Keratinocyte (primary cell): ENCODE measurements around the gene BCAT1.

Experiments
- EZH2 ChIP-seq: IDR thresholded peaks from one replicate; pipeline ENCODE4 v1.6.1; 2012; ENCODE audit warnings: inconsistent platforms, mild to moderate bottlenecking, low read length, moderate library complexity
- TF ChIP-seq, protein P1 (sequence below), 3 experiments: IDR thresholded peaks in 1 of 3; conservative IDR thresholded peaks in 1 of 3; optimal IDR thresholded peaks in 1 of 3; 2 replicates in 2 of 3; 3 replicates in 1 of 3; pipeline versions ENCODE3 to v1.5.1; 2011; ENCODE audit warnings: low read length in 3 of 3, mild to moderate bottlenecking in 3 of 3, moderate library complexity in 2 of 3, control low read depth in 1 of 3, inconsistent platforms in 1 of 3; ENCODE audit not compliant: insufficient read depth in 2 of 3; ENCODE audit errors: extremely low read depth in 1 of 3

DNA sequence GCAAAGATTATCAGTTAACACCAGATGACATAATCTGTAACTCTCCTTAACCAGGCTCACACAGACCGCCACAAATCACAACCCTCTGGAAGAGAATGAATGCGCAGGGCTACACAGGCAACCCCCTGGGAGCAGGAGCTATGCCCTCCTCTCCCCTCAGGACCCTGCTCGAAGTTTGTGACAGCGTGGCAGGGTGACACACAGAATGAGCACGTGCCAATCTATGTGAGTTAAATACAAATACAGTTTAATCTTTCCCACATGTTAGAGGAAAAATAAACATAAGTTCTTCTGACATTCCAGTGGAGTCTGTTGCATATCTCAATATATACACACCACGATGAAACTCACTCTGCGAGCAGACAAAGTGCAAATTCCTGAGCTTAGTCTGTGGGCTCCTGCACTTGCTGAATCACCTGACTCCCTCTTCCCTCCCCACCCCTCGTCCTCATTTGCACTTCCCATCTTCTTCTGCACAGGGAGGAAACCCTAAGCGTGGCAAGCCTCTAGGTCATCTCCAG, 37.6 kb downstream of the BCAT1 start:
- TF ChIP-seq, protein P1, sequence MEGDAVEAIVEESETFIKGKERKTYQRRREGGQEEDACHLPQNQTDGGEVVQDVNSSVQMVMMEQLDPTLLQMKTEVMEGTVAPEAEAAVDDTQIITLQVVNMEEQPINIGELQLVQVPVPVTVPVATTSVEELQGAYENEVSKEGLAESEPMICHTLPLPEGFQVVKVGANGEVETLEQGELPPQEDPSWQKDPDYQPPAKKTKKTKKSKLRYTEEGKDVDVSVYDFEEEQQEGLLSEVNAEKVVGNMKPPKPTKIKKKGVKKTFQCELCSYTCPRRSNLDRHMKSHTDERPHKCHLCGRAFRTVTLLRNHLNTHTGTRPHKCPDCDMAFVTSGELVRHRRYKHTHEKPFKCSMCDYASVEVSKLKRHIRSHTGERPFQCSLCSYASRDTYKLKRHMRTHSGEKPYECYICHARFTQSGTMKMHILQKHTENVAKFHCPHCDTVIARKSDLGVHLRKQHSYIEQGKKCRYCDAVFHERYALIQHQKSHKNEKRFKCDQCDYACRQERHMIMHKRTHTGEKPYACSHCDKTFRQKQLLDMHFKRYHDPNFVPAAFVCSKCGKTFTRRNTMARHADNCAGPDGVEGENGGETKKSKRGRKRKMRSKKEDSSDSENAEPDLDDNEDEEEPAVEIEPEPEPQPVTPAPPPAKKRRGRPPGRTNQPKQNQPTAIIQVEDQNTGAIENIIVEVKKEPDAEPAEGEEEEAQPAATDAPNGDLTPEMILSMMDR (optimal IDR thresholded peaks at IDR 0.05 in 1 of 3, IDR thresholded peaks at IDR 0.05 in 1 of 3, conservative IDR thresholded peaks at IDR 0.05 in 1 of 3; ENCODE audit: extremely low read depth in 1 of 3, insufficient read depth in 2 of 3, low read length in 3 of 3): no peak
- TF ChIP-seq EZH2: no peak
